ENCODE results near the gene ATP6V0C. TPM values are rescaled to one million over a fixed set of nuclear protein-coding genes. Genes with fewer than 3 reads are reported as not detected.

Gene ATP6V0C
- total and polyA plus RNA-seq, 2 of the 13 experiments (the other 11 are each of a cell fraction or from before 2014, with no cell fraction given): 10.4 to 20.1 TPM

DNA sequence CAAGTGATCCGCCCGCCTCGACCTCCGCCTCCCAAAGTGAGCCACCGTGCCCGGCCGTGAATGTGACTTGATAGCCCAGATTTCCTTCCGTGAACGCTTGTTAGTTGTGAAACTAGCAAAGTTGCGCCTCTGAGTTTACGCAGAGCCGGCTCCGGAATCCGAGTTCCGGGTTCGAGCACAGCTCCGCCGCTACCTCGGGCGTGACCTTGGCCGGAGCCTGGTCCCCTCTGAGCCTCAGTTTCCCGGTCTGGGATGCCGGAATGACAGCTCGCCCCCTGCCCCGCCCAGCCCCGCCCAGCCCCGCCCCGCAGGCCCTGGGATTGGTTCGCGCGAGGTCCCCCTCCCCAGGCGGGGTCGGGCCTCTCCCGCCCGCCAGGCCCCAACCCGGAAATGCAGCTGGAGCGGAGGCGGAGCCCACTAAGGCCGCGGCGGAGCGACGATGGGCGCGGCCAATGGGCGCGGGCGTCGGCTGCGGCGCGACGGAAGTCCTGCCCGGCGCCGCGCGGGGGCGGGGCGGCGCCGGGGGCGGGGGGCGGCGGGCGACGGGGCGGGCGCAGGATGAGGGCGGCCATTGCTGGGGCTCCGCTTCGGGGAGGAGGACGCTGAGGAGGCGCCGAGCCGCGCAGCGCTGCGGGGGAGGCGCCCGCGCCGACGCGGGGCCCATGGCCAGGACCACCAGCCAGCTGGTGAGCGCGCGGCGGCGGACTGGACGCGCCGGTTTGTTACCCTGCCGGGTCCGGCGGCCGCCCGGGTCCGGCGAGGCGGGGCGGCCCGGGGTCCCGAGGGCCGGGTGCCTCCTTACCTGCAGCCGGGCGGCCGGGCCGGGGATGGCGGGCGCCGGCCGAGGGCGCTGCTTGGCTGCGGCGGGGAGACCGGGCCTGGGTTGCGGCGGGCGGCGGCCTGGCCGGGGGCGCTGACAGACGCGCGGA is 24.0 kb downstream of the ATP6V0C start, which contains the start of gene PDPK1 (continued):
- TF ChIP-seq, protein P1, sequence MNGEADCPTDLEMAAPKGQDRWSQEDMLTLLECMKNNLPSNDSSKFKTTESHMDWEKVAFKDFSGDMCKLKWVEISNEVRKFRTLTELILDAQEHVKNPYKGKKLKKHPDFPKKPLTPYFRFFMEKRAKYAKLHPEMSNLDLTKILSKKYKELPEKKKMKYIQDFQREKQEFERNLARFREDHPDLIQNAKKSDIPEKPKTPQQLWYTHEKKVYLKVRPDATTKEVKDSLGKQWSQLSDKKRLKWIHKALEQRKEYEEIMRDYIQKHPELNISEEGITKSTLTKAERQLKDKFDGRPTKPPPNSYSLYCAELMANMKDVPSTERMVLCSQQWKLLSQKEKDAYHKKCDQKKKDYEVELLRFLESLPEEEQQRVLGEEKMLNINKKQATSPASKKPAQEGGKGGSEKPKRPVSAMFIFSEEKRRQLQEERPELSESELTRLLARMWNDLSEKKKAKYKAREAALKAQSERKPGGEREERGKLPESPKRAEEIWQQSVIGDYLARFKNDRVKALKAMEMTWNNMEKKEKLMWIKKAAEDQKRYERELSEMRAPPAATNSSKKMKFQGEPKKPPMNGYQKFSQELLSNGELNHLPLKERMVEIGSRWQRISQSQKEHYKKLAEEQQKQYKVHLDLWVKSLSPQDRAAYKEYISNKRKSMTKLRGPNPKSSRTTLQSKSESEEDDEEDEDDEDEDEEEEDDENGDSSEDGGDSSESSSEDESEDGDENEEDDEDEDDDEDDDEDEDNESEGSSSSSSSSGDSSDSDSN (CRISPR knock-in tag; IDR thresholded peaks at IDR 0.05): no peak; the same call in 1 of the 2 replicates
- TF ChIP-seq ATAD3A (CRISPR knock-in tag; IDR thresholded peaks at IDR 0.05) (no peak), SYNCRIP (IDR thresholded peaks at IDR 0.05; ENCODE audit: insufficient read depth, low read depth, low read length) (no peak), KDM3A (CRISPR knock-in tag; IDR thresholded peaks at IDR 0.05; ENCODE audit: low read depth) (no peak), SRSF4 (IDR thresholded peaks at IDR 0.05; ENCODE audit: low read depth, low read length, poor library complexity, severe bottlenecking) (no peak), DPF2 (CRISPR knock-in tag; IDR thresholded peaks at IDR 0.05; ENCODE audit: borderline replicate concordance, low read depth) (no peak), POLR2A (IDR thresholded peaks at IDR 0.05; ENCODE audit: insufficient read depth in 1 of 2, low read depth in 2 of 2, low read length in 2 of 2) (peak; percentile 34 to 73; a peak in 3 of 4 replicates), KDM2A (CRISPR knock-in tag; IDR thresholded peaks at IDR 0.05; ENCODE audit: borderline replicate concordance, low read depth) (peak; percentile 47; the same call in 1 of the 2 replicates), STAG1 (CRISPR knock-in tag; IDR thresholded peaks at IDR 0.05) (no peak), GATAD1 (CRISPR knock-in tag; IDR thresholded peaks at IDR 0.05) (no peak), KLF9 (CRISPR knock-in tag; IDR thresholded peaks at IDR 0.05; ENCODE audit: low read depth) (no peak), NCOA1 (CRISPR knock-in tag; IDR thresholded peaks at IDR 0.05) (no peak), HNRNPH1 (optimal IDR thresholded peaks at IDR 0.05; ENCODE audit: low read depth, low read length) (no peak), ARHGAP35 (CRISPR knock-in tag; IDR thresholded peaks at IDR 0.05; ENCODE audit: borderline replicate concordance) (no peak), HNRNPLL (IDR thresholded peaks at IDR 0.05; ENCODE audit: low read depth, low read length, poor library complexity, severe bottlenecking) (peak; percentile 65), CAMTA2 (CRISPR knock-in tag; IDR thresholded peaks at IDR 0.05; ENCODE audit: borderline replicate concordance) (no peak), ZNF101 (CRISPR knock-in tag; IDR thresholded peaks at IDR 0.05; ENCODE audit: borderline replicate concordance, low read depth) (no peak), ZNF253 (CRISPR knock-in tag; IDR thresholded peaks at IDR 0.05; ENCODE audit: borderline replicate concordance) (no peak)
- TF ChIP-seq, protein P2, sequence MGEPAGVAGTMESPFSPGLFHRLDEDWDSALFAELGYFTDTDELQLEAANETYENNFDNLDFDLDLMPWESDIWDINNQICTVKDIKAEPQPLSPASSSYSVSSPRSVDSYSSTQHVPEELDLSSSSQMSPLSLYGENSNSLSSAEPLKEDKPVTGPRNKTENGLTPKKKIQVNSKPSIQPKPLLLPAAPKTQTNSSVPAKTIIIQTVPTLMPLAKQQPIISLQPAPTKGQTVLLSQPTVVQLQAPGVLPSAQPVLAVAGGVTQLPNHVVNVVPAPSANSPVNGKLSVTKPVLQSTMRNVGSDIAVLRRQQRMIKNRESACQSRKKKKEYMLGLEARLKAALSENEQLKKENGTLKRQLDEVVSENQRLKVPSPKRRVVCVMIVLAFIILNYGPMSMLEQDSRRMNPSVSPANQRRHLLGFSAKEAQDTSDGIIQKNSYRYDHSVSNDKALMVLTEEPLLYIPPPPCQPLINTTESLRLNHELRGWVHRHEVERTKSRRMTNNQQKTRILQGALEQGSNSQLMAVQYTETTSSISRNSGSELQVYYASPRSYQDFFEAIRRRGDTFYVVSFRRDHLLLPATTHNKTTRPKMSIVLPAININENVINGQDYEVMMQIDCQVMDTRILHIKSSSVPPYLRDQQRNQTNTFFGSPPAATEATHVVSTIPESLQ (CRISPR knock-in tag; conservative IDR thresholded peaks at IDR 0.05): no peak
- TF ChIP-seq, protein P3, sequence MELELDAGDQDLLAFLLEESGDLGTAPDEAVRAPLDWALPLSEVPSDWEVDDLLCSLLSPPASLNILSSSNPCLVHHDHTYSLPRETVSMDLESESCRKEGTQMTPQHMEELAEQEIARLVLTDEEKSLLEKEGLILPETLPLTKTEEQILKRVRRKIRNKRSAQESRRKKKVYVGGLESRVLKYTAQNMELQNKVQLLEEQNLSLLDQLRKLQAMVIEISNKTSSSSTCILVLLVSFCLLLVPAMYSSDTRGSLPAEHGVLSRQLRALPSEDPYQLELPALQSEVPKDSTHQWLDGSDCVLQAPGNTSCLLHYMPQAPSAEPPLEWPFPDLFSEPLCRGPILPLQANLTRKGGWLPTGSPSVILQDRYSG (CRISPR knock-in tag; IDR thresholded peaks at IDR 0.05): no peak
- TF ChIP-seq, protein P4, sequence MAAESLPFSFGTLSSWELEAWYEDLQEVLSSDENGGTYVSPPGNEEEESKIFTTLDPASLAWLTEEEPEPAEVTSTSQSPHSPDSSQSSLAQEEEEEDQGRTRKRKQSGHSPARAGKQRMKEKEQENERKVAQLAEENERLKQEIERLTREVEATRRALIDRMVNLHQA (CRISPR knock-in tag; IDR thresholded peaks at IDR 0.05): no peak
- TF ChIP-seq, protein P5, sequence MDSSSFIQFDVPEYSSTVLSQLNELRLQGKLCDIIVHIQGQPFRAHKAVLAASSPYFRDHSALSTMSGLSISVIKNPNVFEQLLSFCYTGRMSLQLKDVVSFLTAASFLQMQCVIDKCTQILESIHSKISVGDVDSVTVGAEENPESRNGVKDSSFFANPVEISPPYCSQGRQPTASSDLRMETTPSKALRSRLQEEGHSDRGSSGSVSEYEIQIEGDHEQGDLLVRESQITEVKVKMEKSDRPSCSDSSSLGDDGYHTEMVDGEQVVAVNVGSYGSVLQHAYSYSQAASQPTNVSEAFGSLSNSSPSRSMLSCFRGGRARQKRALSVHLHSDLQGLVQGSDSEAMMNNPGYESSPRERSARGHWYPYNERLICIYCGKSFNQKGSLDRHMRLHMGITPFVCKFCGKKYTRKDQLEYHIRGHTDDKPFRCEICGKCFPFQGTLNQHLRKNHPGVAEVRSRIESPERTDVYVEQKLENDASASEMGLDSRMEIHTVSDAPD (CRISPR knock-in tag; IDR thresholded peaks at IDR 0.05): no peak
